GM03348 (cell line): Measurements from ENCODE around the gene PDE4D.
"Not testable (repeated sequence)": the region's sequence is repeated elsewhere in the genome, so short reads cannot be mapped to it uniquely, and the experiment has no call there.

Source experiments
- DNase-seq: peaks from one replicate; pipeline ENCODE4 v3.0.0; 2012; ENCODE audit warnings: low spot score

Gene PDE4D

GRCh38 chr5:58967597-58968281, 925.8 kb downstream of the PDE4D start:
- DNase-seq: no peak

DNA sequence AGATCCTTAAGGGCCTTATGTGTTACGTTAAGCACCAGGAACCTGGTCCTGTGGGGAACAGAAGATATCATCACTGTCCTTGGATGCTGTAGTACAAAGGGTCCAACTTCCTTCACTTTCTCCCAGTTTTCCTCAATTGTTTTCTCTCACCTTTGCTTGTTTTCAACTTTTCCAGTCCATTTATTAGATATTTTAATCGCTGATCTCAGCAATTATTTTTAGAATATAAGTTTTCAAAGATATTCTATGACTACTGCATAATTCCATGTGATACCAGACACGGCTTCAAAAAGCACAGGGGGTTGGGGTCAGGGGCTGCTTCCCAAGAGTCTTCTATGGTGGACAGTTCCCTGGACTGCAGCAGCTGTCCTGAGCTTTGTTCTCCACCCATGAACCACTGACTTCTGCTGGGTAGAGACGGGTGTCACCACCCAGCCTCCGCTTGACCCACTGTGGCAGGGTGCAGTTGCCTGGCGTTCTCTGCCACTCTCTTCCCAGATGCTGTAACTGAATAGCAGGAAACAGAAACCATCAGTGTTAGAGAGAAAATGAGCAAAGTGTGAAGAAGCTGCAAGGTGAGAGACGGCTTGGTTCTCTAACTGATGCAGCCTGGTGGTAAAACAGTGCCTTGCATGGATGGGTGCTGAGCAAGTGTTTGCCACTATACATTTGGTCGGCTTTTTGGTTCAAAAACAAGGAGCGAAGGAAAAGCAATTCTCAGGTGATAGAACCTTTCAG, 927.7 kb downstream of the PDE4D start:
- DNase-seq: no peak

DNA sequence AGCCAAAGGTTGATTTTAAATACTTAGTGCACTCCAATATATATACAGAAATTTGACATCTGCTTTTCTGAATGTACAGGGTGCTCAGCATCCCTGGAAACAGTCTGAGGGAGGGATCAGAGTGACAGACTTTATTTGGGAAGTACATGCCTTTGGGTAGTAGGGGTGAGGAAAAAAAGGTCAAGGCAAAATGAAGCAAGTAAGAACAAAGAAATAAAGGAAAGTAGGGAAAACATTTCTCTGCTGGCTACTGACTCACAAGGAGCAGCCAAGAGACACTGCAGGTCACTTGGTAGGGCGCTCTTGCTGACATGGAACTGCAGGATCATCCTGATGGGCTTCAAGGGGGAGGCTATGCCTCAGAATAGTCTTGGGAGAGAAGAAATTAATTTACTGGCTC, 929.7 kb downstream of the PDE4D start:
- DNase-seq: no peak

- no peak for DNase-seq
These were observed 930.2 kb downstream of the PDE4D start for GRCh38 chr5:58963361-58963760.

DNA sequence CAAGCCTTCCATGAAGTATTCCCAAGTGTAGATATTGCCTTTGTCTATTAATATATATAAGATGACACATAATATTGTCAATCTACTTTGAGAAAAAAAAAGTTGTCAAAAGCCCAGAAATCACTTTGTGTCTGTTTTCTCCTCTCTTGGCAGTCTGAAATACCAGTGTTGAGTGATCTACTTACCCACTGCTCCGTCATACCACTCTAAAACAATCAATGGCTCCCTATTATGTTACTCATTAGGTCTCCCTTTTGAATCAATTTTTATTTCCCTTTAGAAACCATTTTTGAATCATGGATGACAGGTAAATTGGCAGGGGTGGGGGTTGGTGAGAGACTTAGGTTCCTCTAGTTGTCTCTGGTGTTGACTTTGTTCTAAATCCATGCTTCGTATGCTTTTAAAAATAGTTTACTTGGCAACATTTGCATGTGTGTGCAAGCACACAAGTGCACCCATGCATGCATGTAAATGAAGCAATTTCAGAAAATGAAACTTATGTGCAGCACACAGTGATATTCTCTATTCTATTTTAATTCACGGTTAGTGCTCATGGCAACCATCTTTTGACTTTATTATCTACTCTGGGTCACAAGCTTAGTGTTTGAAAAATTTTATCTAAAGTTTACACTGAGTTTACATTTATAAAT, 931.8 kb downstream of the PDE4D start:
- no peak for DNase-seq

DNA sequence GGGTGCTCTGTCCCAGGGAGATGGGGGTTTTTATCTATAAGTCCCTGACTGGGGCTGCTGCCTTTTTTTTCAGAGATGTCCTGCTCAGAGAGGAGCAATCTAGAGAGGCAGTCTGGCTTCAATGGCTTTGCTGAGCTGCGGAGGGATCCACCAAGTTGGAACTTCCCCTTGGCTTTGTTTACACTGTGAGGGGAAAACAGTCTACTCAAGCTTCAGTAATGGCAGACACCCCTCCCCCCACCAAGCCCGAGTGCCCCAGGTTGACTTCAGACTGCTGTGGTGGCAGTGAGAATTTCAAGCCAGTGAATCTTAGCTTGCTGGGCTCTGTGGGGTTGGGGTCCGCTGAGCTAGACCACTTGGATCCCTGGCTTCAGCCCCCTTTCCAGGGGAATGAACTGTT, 934.8 kb downstream of the PDE4D start:
- DNase-seq: no peak

DNA sequence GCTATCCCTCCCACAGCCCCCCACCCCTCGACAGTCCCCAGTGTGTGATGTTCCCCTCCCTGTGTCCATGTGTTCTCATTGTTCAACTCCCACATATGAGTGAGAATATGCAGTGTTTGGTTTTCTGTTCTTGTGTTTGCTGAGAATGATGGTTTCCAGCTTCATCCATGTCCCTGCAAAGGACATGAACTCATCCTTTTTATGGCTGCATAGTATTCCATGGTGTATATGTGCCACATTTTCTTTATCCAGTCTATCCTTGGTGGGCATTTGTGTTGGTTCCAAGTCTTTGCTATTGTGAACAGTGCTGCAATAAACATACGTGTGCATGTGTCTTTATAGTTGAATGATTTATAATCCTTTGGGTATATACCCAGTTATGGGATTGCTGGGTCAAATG, 940.3 kb downstream of the PDE4D start:
- DNase-seq: not testable (repeated sequence)

DNA sequence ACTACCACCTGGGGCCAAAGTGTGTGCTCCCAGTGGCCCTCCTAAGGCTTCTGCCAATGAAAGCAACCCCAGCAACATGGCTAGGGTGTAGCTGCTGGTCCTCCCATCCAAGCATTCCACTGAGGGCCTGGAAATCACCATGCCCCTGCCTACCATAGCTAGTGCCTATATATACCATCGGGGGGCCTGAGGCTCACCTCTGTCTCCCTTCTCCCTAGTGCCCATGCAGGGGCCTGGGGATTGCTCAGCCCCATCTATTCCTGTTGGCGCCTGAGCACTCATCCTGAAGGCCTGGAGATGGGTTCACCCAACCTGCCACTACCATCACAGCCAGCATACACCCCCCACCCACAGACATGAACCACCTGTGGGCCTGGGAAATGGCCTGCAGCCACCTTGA, 943.3 kb downstream of the PDE4D start:
- DNase-seq: no peak

DNA sequence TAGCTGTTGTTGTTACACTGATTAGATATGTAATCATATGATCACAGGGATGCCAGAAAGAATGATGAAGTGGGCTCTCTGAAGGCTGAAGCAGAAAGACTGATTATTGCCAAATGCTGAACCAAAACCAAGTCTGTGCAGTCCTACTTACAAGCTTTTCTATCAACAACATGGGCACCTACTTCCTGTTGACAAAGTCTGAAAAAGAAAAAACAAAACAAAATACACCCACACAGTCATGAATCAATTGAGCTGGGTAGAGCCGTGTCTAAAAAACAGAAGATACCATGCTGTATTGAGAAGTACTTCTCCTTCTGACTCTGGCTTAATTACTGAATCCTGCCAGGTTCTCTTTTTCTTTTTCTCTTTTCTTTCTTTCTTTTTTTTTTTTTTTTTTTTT, 947.3 kb downstream of the PDE4D start:
- no peak for DNase-seq

- DNase-seq: no peak
These were observed 949.3 kb downstream of the PDE4D start for GRCh38 chr5:58944221-58944620.

GRCh38 chr5:58940446-58940845, 953.1 kb downstream of the PDE4D start:
- no peak for DNase-seq

DNA sequence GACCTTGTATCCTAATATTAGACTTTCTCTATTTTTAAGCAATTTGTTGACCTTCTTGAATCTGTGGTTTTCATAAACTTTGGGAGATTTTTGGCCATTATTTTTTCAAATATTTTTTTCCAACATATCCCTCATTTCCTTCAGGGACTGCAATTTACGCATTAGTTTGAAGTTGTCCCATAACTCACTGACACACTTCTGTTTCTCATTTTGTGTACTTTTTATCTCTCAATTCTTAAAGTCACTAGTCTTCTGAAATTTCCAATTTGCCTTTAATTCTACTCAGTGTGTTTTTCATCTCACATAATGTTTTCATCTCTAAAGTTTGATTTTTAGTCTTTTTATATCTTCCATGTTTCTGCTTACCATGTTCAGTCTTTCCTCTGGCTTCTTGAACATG, 953.9 kb downstream of the PDE4D start:
- no peak for DNase-seq

DNA sequence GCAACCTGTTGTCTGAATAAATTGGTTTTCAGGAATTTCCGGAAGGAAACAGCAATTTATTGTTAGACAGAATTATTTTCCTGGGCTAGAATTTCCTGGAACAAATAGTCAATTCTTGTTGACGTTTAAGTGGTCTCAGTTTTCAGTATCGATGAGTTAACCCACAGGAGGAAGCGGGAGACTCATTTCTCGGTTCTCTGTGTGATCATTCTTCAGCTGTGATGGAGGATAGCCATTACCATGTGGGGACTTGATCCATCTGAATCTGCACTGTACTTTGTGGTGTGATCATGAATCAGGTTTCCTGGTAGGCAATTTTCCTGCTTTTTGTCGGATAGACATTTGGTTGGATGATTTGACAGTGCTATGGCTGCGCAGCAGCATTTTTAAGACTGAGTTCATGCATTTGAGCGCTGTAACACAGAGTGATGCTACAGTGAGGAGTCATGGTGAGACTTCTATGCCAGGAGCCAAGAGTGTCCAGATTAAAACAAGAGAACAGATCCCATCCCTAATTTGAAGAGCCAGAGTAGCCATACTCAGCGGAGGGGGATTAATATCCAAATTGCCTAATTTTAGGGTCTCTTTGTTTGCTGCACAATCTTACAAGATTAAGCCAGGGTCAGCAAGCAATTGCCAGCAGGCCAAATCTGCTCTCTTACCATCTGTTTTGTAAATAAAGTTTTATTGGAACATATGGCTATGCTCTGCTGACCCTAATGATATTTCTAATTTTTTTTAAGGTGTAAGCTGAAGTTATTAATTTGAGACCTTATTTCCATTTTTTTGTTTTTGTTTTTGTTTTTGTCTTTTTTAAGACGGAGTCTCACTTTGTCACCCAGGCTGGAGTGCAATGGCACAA, 954.7 kb downstream of the PDE4D start:
- no peak for DNase-seq

DNA sequence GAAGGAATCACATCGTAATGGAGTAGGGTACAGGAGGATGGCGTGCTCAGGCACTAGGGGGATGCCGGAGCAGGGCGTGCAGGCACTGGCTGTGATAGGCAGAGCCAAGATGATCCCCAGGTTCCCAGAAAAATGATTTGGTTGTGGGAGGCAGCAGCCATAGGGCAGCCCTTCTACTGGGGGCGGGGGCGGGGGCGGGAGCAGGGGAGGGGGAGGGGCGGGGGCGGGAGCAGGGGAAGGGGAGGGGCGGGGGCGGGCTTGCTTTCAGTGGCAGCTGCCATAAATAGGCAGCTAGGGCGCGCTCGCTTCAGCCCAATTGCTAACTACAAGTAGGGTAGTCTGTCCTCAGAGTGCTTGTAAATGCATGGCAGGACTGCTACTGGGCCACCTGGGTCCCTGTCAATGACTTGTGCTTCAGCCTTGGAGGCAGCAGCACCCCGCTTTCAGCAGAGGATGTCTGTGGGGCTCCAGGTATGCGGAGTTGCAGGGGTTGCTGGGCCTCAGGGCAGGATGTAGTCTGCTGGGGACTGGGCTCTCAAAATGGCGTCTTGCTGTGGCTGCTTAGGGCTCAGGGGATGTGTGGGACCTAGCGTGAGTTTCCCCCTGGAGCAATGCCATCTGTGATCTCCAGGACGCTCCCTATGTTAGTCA, 956.4 kb downstream of the PDE4D start:
- DNase-seq: no peak

DNA sequence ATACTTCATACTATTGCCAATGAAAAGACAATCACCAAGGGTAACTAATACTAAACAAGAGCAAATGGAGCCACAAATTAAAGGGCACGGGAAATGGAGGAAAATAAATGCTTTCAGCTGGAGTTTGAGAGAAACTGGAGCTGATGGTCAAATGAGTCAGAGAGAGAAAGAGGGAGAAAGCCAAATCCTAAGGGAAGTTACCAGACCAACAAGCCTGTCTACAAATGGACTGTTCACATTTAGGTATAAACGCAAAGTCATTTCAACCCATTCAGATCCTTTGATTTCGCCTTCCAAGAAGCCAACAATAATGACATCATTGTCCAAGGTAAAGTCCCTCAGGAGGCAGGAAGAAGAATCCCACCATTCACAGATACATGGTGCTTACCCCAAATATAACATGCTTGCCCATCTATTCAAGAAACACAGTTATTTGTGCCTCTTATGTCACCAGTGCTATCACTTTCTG, 958.9 kb downstream of the PDE4D start:
- no peak for DNase-seq

- DNase-seq: no peak
These were observed 959.5 kb downstream of the PDE4D start for GRCh38 chr5:58933891-58934628.

GRCh38 chr5:58932057-58932612, 961.4 kb downstream of the PDE4D start:
- DNase-seq: no peak

DNA sequence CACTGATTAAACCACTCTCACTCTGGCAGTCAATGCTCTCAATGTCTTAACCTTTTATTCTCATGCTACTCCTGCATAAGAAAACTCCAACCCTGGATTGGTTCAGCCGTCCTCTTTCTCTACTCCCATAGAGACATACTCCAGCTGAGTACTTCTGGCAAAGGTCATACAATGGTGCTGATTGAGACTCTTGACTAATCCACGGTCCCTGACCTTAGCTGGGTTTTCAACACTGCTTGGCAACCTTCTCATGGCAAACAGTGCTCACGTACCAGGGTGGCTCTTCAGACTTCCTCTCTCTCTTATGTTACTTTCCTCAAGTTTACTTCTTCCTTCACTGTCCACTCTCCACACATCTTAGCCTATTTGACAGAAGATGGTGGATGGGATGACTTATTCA, 963.0 kb downstream of the PDE4D start:
- no peak for DNase-seq

- DNase-seq: no peak
These were observed 963.8 kb downstream of the PDE4D start for GRCh38 chr5:58929726-58930125.

DNA sequence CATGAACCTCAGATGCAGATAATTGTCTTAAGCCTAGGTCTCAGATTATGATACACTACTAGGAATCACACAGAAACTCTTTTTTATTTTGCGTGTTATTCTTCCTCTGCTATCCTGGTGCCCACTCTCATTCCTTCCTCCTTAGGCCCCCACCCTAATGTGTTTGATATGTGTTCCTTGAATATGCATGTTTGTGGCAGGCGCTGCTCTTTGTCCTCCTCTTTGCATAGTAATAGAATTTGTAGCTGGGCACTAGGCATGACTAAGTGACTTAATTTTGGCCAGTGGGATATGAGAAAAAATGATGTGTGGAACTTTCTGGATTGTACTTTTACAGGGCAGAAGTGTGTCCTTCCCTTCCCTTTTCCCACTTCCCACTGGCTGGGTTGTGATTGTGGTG, 965.6 kb downstream of the PDE4D start:
- DNase-seq: no peak

- no peak for DNase-seq
These were observed 966.3 kb downstream of the PDE4D start for GRCh38 chr5:58927181-58927580.
